HCT116 (cell line): ENCODE results near the gene THBD. TPM values are rescaled to one million over a fixed set of nuclear protein-coding genes. Genes with fewer than 3 reads are reported as not detected.
A peak's percentile ranks its signal among the peaks of the same experiment; 100 is the strongest.

ENCODE experiments used
- ATAC-seq: fragments of 200-7000 bp; cut with Tn5 transposase; 2 replicates; pipeline ENCODE4 v1.9.1; 2020; ENCODE audit warnings: mild to moderate bottlenecking, moderate library complexity
- BruUV-seq: library from RNA; stranded (reverse); fragments of 400-500 nt; replicated peaks from 2 replicates; lab custom pipeline; 2021; lab: Mats Ljungman, UMichigan
- CTCF ChIA-PET: fragments of 300-600 bp; sonication (Branson Sonifier 250); formaldehyde crosslinking; loops from one replicate; lab custom pipeline; 2021; ENCODE audit warnings: antibody characterized with exemption; lab: Charles Lee
- POLR2A ChIA-PET: fragments of 300-600, 350-600 bp; sonication (Branson Sonifier 250); formaldehyde crosslinking; loops from one replicate; lab custom pipeline; 2021; ENCODE audit warnings: antibody characterized with exemption; lab: Charles Lee
- RAD21 ChIA-PET, 2 experiments: fragments of 300-600 bp; sonication (Branson Sonifier 250); formaldehyde crosslinking; loops; one replicate each; lab custom pipeline; 2023; ENCODE audit warnings: low total read pairs in 2 of 2; ENCODE audit not compliant: uncharacterized antibody in 2 of 2, unreplicated experiment in 2 of 2, low non-redundant PET in 1 of 2; lab: Charles Lee
- DNase-seq: peaks from one replicate; pipeline ENCODE4 v3.0.0-alpha.2; 2010; ENCODE audit warnings: low read depth, low spot score
- H2AFZ ChIP-seq: fragments of 200-600 bp; shearing (Covaris generic), sonication (generic); 2 replicates; pipeline ENCODE4 v1.6.1; 2017; ENCODE audit warnings: low read depth, mixed run types, mixed read lengths, antibody characterized with exemption, low read length; ENCODE audit not compliant: poor library complexity, severe bottlenecking
- H3K27ac ChIP-seq: 2 replicates; pipeline ENCODE4 v1.5.1; 2012; ENCODE audit warnings: low read depth, low read length
- H3K27me3 ChIP-seq: fragments of 200-600 bp; sonication (generic); 2 replicates; pipeline ENCODE4 v1.6.1; 2016; ENCODE audit warnings: mixed run types, low read length, mixed read lengths; ENCODE audit not compliant: insufficient read depth
- H3K36me3 ChIP-seq, 2 experiments: fragments of 200-500 bp in 1 of 2; fragments of 200-600 bp in 1 of 2; sonication (Bioruptor generic) in 1 of 2; sonication (generic) in 1 of 2; 2 replicates each; pipeline versions ENCODE4 v1.5.1 to v1.6.1; 2014 to 2016; ENCODE audit warnings: low read length in 2 of 2, inconsistent platforms in 1 of 2, mixed read lengths in 1 of 2, mixed run types in 1 of 2; ENCODE audit not compliant: insufficient read depth in 2 of 2, control insufficient read depth in 1 of 2
- H3K4me1 ChIP-seq, 2 experiments: fragments of 200-600 bp in 1 of 2; sonication (generic) in 1 of 2; 2 replicates each; pipeline versions ENCODE4 v1.5.1 to v1.6.1; 2012 to 2017; ENCODE audit warnings: low read length in 2 of 2, inconsistent platforms in 1 of 2, mild to moderate bottlenecking in 1 of 2, mixed read lengths in 1 of 2, mixed run types in 1 of 2, moderate library complexity in 1 of 2; ENCODE audit not compliant: insufficient read depth in 2 of 2, control insufficient read depth in 1 of 2
- H3K4me2 ChIP-seq: fragments of 200-600 bp; sonication (generic); 2 replicates; pipeline ENCODE4 v1.6.1; 2017; ENCODE audit warnings: mixed run types, low read length, mixed read lengths
- H3K4me3 ChIP-seq, 2 experiments: fragments of 200-600 bp in 1 of 2; sonication (generic) in 1 of 2; replicated peaks in 1 of 2; 2 replicates each; pipeline ENCODE4 v1.5.1; 2011 to 2016; ENCODE audit warnings: low read length in 2 of 2, control low read depth in 1 of 2, low read depth in 1 of 2, mild to moderate bottlenecking in 1 of 2, mixed read lengths in 1 of 2, mixed run types in 1 of 2
- H3K79me2 ChIP-seq: fragments of 200-600 bp; sonication (generic); 2 replicates; pipeline ENCODE4 v1.6.1; 2017; ENCODE audit warnings: mild to moderate bottlenecking, mixed run types, low read length, moderate library complexity, mixed read lengths; ENCODE audit not compliant: insufficient read depth
- H3K9ac ChIP-seq: fragments of 200-600 bp; sonication (generic); 2 replicates; pipeline ENCODE4 v1.6.1; 2016; ENCODE audit warnings: low read length, mixed read lengths
- H3K9me2 ChIP-seq: fragments of 200-600 bp; sonication (generic), shearing (Covaris generic); 2 replicates; pipeline ENCODE4 v1.6.1; 2017; ENCODE audit warnings: mixed run types, mild to moderate bottlenecking, moderate library complexity; ENCODE audit not compliant: insufficient read depth
- H3K9me3 ChIP-seq, 2 experiments: fragments of 200-500 bp in 1 of 2; fragments of 200-600 bp in 1 of 2; sonication (Bioruptor generic) in 1 of 2; sonication (generic) in 1 of 2; 2 replicates each; pipeline ENCODE4 v1.6.1; 2014 to 2017; ENCODE audit warnings: low read length in 2 of 2, mixed read lengths in 2 of 2, inconsistent platforms in 1 of 2, low read depth in 1 of 2, mild to moderate bottlenecking in 1 of 2, mixed run types in 1 of 2, moderate library complexity in 1 of 2; ENCODE audit not compliant: control insufficient read depth in 1 of 2, insufficient read depth in 1 of 2
- H4K20me1 ChIP-seq: fragments of 200-600 bp; sonication (generic), shearing (Covaris generic); 2 replicates; pipeline ENCODE4 v1.6.1; 2017; ENCODE audit warnings: mixed run types, mild to moderate bottlenecking, moderate library complexity; ENCODE audit not compliant: insufficient read depth
- CBX3 ChIP-seq: IDR thresholded peaks from 2 replicates; pipeline ENCODE4 v1.6.1; 2012; ENCODE audit warnings: low read depth
- EZH2 ChIP-seq: fragments of 200-600 bp; sonication (generic); IDR thresholded peaks from 2 replicates; pipeline ENCODE4 v1.6.1; 2017; ENCODE audit warnings: antibody characterized with exemption, mixed run types
- EZH2phosphoT487 ChIP-seq: fragments of 200-600 bp; IDR thresholded peaks from 2 replicates; pipeline ENCODE4 v1.6.1; 2018; ENCODE audit warnings: antibody characterized with exemption, borderline replicate concordance
- POLR2A ChIP-seq: IDR thresholded peaks from 2 replicates; pipeline ENCODE4 v1.7.0; 2011; ENCODE audit warnings: borderline replicate concordance; ENCODE audit not compliant: insufficient read depth, insufficient read length; ENCODE audit errors: extremely low read depth
- POLR2AphosphoS5 ChIP-seq: IDR thresholded peaks from 2 replicates; pipeline ENCODE4 v1.6.1; 2011; ENCODE audit warnings: mild to moderate bottlenecking, low read depth, low read length, moderate library complexity
- RAD21 ChIP-seq: IDR thresholded peaks from 2 replicates; pipeline ENCODE4 v1.6.1; 2012; ENCODE audit warnings: low read depth, mild to moderate bottlenecking
- YY1 ChIP-seq: IDR thresholded peaks from 2 replicates; pipeline ENCODE4 v1.6.1; 2011; ENCODE audit warnings: low read length, low read depth, moderate library complexity, mild to moderate bottlenecking; ENCODE audit not compliant: insufficient replicate concordance; ENCODE audit errors: extremely low read depth
- intact Hi-C: fragments of 100-400 bp; cut with micrococcal nuclease; formaldehyde crosslinking; loops from 2 replicates; pipeline ENCODE4 v1.10.0; 2022
- total RNA-seq: library from RNA; stranded (reverse); gene quantifications from one replicate; pipeline ENCODE4 v1.2.1, GENCODE V29; 2021; ENCODE audit not compliant: unreplicated experiment
- TF ChIP-seq, protein P1 (sequence below): IDR thresholded peaks from 2 replicates; pipeline ENCODE4 v1.6.1; 2011; ENCODE audit warnings: mild to moderate bottlenecking, low read length, moderate library complexity; ENCODE audit not compliant: insufficient replicate concordance; ENCODE audit errors: extremely low read depth
- TF ChIP-seq, protein P2 (sequence below): IDR thresholded peaks from 2 replicates; pipeline ENCODE4 v1.6.1; 2012
- TF ChIP-seq, protein P3 (sequence below): IDR thresholded peaks from 2 replicates; pipeline ENCODE4 v1.6.1; 2012

THBD gene
- total RNA-seq, 1 experiment from 2014 or later = 0.39 TPM

DNA sequence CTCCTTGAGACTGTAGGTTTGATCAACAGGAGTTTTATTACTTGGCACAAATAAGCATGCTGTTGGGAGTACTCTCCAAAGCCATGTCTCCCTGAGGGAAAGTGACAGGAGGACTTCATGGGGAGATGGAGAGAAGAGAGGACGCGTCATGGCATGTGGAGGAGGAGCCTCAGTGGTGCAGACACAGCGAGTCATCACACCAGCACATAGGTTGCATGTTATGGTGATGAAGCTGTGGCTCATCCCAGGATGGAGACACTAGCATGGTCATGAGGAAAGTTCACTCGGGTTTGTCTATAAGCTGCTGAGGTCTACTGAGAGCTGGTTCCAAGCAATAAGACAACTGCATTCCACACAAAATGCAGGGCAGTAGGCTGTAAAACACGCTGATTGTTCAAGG lies 27.5 kb downstream of the THBD start (continued):
- TF ChIP-seq POLR2A (no peak), EZH2 (no peak), YY1 (no peak), POLR2AphosphoS5 (no peak), EZH2phosphoT487 (no peak)
- TF ChIP-seq, protein P1, sequence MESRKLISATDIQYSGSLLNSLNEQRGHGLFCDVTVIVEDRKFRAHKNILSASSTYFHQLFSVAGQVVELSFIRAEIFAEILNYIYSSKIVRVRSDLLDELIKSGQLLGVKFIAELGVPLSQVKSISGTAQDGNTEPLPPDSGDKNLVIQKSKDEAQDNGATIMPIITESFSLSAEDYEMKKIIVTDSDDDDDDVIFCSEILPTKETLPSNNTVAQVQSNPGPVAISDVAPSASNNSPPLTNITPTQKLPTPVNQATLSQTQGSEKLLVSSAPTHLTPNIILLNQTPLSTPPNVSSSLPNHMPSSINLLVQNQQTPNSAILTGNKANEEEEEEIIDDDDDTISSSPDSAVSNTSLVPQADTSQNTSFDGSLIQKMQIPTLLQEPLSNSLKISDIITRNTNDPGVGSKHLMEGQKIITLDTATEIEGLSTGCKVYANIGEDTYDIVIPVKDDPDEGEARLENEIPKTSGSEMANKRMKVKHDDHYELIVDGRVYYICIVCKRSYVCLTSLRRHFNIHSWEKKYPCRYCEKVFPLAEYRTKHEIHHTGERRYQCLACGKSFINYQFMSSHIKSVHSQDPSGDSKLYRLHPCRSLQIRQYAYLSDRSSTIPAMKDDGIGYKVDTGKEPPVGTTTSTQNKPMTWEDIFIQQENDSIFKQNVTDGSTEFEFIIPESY = no peak
- TF ChIP-seq, protein P2, sequence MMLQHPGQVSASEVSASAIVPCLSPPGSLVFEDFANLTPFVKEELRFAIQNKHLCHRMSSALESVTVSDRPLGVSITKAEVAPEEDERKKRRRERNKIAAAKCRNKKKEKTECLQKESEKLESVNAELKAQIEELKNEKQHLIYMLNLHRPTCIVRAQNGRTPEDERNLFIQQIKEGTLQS = no peak

DNA sequence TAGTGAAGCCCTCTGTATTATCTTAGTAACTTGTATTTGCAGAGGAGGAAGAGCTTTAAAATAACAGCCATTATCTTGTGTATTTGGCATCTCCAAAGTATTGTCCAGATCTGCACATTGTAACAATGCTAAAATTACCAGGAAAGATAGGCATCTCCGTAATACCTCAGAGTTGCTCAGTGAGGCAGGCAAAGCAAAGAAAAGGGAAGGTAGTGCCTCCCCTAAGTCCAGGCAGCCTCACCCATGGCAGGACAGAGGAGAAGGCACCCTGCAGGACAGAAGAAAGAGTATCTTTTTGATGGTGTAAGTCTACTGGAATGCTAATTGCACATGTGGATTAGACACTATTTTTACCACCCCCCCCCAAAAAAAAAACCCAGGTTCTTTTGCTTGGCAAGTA lies 27.9 kb downstream of the THBD start:
- Histone ChIP-seq H3K27me3 (0 out of 2 replicates have a peak, but pooled peaks cover 3% of the 10 kb centered on the region), H3K27ac (no peak overlapping the region), H3K4me1 (no peaks in the 10 kb centered on the region), H3K4me2 (no peak overlapping the region), H3K9me3 (no peaks in the 10 kb centered on the region), H4K20me1 (no peaks in the 10 kb centered on the region), H3K36me3 (no peaks in the 10 kb centered on the region), H3K9me2 (no peaks in the 10 kb centered on the region), H3K79me2 (no peaks in the 10 kb centered on the region), H3K9ac (no peak overlapping the region), H2AFZ (no peak overlapping the region), H3K4me3 (no peak overlapping the region)
- intact Hi-C loops = no loop called here
- ChIA-PET CTCF (no interaction called here), POLR2A (no interaction called here), RAD21 (no interaction called here)
- TF ChIP-seq, protein P3, sequence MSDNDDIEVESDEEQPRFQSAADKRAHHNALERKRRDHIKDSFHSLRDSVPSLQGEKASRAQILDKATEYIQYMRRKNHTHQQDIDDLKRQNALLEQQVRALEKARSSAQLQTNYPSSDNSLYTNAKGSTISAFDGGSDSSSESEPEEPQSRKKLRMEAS = no peak
- TF ChIP-seq CBX3 = no peak
- peak; percentile 9; the same call in 1 of the 2 replicates for TF ChIP-seq RAD21
- DNase-seq (no peak), ATAC-seq (no peak)
- no TSS peak for BruUV-seq
